GM21786 (cell line): Measurements from ENCODE around the gene SLC24A4.
"Not testable (repeated sequence)": the region's sequence is repeated elsewhere in the genome, so short reads cannot be mapped to it uniquely, and the experiment has no call there.

ENCODE experiments used
- ATAC-seq: cut with Tn5 transposase; IDR thresholded peaks from one replicate; pipeline ENCODE4 v1.9.1; 2021; ENCODE audit not compliant: unreplicated experiment

Gene SLC24A4

DNA sequence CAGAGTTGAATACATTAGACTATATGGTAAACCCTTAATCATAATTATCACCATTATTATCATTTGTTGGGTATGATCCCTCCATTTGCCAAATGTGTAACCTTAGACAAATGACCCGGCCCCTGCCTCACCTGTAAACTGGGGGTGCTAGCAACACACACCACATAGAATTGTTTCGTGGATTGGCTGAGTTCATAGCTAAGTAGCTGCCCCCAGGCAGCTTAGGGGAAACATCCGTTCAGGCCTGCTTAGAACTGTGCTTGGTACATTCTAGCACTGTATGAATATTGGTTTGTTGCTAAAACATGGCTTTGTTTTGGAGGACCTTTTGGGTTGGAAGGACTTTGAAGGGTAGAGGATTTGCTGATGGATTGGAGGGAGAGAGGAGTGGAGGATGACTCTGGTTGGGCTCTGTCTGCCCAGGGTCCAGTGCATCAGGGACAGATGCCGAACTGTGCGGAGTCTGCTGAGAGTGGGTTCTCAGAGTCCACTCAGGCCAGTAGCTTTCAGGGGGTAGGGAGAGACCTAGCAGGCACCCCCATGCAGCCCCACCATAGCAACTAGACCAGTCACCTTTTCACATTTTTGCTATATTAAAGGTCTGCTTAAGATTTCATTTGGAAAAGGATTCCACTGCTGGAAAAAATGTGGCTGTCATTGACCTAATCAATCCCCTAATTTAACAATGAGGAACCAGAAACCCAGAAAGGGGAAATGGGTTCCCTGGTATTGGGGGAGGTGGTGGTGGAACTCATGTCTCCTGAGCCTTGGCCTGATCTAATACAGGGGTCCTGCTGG lies 192.8 kb downstream of the SLC24A4 start:
- no peak for ATAC-seq

DNA sequence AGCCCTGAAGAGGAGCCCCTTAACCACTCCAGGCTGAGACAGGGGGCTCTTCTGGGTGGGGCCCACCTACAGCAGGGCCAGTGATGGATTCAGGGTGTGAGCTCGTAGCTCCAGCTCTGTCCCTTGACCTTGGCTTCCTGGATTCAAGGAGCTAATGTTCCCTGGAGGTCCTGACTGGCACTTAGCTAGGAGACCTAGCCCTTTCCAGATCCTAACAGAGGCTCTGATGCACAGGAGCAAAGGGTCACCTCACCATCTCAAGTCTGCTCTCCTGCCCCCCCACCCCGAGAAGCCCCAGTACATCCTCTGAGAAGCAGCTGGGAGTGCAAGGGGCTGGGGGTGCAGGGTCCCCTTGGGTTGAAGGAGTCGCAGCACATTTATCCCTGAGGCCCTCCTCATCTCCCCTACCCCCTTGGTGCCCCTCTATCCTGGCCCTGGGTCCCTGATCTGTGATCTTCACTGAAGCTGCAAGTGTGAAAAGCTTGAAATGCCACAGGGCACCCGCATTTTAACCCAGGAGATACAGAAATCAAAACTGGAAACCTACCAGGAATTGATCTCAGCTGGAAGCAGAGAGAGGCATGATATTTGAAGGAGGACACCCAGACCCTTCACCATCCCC lies 193.5 kb downstream of the SLC24A4 start:
- ATAC-seq, result no peak

DNA sequence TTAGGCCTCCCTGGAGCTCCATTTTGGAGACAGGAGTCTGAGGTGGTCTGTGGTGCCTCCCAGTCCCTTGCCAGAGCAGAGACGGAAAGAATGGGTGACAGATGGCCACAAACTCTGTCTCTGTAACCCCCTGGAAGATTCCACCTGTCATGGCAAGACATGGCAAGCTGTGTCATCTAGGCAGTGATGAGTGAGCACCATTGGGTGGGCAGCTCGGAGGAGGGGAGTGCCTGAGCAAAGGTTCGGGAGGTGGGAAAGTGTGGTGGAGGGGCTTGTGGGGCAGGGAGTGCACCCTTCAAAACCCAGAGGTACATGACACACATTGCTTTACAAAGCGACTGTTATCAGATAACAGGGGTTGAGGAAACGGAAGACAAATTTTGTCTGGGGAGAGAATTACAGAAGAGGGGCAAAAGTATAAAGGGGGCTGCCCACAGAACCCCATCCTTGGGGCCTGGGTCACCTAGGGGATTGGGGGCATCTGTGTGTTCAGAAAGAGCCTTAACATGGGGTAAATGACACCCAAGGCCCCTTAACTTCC lies 194.1 kb downstream of the SLC24A4 start:
- no peak for ATAC-seq

DNA sequence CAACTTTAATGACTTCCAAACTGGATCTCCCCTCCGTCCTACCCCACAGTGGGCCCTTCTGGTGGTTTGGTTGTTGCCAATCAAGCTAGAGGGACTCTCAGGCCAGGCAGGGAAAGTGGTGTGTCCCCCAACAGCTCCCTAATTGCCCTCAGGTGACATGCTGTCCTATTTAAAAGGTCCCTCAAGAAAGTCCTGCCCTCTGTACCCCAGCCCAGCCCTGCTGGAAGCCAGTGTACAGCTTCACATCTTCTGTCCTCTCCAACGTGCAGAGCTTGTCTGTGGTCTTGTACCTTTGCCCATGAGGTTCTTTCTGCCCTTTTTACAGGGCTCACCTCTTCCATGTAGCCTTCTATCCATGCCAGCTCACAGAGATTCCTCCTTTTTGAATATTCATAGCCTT lies 194.8 kb downstream of the SLC24A4 start:
- no peak for ATAC-seq

DNA sequence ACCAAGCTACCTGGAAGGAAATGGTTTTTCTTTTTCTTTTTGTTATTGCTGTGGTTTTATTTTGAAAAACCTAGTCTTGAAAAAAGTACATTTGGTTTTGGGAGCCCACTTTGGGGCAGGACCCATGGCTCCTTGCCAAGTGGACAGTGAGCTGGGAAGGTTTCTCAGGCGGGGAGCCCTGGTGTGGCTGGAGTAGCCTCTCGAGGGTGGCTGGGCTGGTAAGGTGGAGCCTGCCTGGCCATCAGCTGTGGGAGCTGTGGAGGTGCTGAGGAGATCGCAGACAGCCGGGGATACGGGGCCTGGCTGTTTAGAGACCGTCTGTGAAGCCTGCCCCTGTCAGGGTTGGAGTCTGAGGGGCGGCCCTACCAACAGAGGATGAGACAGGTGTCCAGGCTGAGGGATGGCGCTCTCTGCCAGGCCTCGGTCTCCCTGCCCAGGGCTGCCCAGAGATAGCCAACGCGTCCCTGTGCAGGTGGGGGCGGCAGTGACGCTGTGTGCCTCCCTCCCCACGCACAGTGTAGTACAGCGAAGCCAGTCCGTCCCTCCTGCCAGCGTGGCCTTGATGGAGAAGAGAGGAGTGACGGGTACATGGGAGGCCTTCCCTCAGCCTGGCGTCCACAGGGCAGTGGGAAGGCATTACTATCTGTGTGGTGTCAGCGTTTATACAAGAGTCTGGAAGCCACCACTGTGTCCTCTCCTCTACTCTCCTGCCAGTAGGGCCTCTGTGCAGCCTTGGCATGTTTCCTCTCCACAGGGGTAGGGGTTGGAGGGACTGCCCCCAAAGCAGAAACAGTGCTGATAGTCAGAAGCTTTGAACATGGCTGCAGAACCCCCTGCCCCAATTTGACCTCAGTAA lies 196.5 kb downstream of the SLC24A4 start:
- no peak for ATAC-seq

DNA sequence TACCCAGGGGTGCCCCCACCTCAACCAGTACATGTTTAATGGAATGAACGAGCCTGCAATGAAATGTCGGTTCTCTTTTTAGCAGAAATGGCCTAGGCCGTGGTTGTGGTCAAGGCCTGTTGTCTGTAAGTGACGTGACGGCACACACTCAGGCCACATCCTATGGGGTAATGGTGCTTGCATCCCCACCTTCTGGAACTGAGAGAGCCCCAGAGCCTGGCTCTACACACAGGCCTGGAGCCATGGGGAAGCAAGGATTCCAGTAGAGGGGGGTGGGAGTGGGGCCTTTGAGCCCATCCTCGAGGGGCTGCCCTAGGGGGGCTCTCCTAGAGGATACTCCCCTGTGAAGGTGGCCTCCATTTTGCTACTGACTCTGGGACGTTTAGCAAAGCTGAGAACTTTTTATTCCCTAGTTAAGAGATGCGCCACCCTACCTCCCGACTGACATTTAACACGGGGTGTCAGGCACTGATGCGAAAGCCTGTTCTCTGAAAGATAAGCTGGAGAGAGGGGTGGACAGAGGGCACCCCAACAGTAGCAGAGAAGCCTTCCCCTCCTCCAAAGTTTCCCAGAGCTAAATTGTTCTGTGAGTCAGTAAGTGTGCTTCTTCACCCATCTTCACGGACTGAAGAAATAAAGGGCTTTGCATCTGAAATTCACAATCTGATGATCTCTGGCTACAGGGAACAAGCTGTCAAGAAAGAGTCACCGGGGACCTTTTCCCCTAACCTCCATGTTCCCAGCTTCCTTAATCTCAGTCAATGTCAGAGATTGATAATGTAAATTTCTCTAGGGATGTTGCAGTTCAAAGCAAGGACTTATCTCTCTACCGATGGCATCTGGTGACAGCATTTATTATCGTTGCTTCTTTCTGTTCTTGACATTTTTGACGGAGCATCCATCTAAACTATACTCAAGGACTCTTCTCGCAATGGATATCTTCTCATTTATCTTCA lies 197.4 kb downstream of the SLC24A4 start:
- no peak for ATAC-seq

DNA sequence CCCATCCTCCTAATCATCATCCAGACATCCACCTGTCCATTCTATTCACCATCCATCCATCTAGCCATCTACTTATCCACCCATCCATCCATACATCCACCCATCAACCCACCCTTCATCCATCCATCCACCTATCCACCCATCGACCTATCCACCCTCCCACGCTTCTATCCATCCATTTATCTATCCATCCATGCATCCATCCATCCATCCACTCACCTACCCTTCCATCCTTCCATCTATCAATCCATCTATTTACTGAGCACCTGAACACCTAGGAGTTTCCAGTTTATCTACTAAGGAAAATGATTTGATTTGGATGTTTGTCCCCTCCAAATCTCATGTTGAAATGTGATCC lies 198.1 kb downstream of the SLC24A4 start:
- ATAC-seq, result no peak

DNA sequence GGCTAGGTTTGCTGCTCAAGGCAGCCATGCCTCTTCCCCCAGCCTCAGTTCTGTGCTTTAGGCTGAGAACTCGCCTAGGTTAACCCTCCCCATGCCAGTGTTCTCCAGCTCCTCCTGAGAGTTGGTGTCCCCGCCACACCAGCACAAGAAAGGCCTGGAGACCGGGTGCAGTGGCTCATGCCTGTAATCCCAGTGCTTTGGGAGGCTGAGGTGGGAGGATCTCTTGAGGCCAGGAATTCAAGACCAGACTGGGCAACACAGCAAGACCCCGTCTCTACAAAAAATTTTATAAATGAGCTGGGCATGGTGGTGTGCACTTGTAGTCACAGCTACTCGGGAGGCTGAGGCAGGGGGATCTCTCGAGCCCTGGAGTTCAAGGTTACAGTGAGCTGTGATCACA lies 200.8 kb downstream of the SLC24A4 start:
- ATAC-seq, result no peak

DNA sequence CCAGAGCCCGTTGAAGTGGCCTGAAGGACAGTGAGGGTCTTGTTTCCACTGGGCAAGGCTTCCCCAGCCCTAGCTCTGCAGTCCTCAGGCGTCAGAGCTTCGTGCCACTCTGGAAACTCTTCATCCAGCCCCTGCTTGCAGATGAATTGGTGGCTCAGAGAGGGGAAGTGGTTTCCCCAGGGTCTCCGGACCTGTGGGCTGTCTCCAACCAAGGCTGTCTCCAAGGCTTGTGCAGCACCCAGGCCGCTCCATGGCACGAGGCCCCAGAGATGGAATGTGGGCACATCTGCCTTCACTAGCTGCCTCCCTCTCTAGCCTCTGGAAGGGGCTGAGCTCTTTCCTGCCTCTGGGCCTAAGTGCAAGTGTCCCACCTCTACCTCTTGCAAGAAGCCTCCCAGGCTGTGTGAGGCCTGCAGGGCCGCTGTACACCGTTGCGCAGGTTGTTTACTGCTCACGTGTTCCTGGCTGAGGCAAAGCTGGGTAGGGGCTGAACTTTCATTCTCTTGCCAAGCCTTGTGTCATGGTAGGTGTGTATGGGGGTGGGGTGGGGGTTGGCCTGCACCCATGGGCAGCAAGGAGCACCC lies 201.7 kb downstream of the SLC24A4 start:
- ATAC-seq, result no peak

DNA sequence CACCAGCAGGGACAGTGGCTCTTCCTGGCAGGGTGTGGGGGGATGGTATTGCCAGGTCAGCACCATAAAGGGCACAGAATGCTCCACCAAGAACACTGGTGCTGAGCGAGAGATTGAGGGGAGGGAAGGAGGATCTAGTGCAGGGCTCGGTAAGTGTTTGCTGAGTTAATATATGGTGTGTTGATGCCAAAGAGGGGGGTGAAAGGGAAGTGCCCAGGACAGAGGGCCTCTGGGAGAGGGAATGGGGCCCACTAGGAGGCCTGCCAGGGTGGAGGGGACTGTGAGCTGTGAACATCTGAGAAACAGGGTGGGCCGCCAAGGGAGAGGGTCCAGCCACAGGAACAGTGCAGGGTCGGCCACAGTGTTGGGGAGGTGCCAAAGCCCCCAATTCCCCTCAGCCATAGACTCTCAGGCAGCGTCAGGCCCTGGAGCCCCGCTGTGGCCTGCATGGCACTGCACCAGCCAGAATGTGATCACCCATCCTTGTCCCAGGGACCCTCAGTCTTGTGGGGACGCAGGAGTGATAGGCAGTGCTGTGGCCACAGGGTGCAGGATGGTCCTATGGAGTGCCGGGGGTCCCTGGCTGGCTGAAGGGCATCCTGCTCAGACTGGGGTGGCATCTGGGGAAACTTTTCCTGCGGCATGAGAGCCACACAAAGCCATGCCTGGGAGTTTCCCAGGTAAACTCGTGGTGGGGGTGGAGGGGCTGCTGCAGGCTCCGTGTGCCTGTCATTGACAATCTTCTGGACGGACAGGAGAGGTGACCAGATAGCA lies 202.5 kb downstream of the SLC24A4 start:
- no peak for ATAC-seq

DNA sequence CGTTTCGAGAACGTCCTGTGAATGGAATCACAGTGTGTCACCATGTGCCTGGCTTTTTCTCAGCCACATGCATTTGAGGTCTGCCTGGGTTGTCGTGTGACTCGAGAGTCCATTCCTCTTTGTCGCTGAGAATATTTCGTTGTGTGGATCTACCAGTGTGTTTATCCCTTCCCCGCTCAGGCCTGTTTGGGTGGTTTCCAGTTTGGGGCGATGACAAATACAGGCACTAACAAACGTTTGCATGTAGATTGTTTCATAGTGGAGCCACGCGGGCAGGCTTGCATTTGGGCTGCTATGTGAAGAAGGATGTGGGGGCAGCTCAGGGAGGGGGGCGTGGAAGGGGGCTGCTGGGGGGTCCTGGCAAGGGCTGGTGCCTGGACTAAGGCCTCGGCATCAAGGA lies 204.8 kb downstream of the SLC24A4 start:
- no peak for ATAC-seq

DNA sequence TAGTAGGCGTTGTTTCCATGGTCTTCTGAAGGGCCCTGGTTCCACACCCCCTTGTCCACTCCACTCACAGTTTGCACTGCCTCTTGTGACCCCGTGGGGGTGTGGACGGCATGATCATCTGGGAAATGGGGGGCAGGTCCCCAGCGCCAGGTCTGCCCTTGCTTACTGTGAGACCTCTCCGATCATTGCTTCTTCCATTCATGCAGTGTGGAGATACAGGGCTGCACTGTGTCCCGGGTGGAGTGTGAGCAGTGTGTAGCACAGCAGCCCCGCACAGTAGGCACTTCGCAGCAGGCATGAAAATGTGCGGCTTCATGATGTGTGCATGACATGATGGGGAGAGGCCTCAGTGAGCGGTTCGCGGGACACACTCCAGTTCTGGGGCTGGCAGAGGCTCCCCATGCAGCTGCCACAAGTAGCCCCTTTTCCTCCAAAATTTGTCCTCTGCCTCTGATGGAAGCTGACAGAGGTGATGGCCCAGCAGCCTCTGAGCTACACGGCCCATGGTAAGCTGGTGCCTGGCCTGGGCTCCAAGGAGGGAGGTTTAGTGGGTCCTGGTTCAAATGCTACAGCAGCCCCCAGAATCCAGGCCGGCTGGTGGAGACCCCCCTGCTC lies 205.6 kb downstream of the SLC24A4 start:
- no peak for ATAC-seq

DNA sequence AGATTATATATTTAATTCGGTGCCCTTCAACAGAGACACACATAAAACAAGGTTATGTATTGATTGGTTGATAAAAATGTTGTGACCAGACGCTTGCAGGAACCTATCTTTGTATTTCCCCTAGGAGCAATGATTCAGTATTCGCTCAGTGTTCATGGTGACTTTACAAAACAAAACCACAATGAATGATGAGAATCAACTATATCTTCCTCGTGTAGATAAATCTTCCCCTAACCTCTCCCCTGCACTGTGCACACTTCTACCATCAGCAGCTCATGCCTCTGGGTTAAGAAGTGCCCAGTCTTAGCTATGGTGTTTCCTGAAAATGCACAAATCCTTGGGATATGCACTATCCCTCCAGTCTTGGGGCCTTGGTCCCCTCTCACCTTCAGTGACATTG lies 206.9 kb downstream of the SLC24A4 start:
- no peak for ATAC-seq

DNA sequence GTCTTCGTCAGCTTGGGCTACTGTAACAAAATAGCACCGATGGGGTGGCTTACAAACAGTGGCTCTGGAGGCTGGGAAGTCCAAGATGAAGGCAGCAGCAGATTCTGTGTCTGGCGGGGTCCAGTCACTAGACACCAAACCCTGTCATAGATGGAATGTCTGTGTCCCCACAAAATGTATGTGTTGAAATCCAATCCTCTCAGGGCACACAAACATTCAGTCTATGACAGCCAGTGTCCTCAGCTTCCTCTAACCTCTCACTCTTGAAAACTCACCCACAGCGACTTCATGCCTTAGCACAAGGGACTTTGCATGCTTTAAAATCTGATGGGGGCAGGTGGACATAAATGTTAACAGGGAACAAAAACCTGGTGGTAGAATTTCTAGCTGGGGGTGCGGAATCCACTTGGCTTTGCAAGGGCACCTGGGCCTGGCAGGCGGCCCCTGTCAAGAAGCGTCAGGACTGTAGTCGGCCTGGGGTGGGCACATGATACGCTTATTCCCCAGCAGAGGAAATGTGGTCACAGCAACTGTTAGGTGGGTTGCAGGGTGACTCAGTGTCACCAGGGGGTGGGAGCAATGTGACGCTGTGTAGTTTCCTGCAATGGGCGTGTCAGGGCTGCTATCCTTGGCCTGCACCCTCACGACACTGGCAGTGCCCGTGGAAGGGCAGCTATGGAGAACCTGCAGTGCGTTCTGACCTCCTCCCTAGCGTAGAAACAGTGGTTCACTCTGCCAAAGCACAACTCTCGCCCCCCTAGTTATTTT lies 208.3 kb downstream of the SLC24A4 start:
- ATAC-seq, result no peak

DNA sequence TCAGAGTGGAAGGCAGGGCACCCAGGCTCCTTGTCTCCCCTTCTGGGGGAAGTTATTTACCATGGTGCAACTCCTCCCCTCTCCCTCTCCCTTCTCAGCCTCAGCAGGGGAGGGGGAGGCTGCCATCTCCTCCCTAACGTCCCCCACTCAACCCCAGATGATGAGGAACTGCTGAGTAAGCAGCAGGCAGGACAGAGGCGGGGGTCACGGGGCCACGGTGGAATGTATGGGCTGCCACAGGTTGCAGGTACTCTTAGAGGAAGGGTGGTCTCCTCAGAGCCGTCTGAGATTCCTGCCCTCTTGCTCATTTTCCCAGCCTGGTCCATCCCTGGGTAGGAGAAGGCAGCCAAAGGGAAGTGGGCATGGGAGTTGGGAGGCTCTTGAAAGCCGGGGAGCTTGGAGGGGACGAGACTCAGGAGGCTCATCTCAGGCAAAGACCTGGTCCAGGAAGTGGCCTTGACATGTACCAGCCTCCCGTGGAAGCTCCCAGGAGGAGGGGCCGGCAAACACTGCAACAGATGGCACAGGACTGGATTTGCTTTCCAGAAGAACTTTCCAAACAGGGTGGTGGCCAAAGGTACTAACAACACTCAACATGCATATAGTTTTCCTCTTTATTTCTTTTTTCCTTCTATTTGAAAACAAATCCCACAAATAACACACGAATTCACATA lies 209.7 kb downstream of the SLC24A4 start:
- no peak for ATAC-seq

DNA sequence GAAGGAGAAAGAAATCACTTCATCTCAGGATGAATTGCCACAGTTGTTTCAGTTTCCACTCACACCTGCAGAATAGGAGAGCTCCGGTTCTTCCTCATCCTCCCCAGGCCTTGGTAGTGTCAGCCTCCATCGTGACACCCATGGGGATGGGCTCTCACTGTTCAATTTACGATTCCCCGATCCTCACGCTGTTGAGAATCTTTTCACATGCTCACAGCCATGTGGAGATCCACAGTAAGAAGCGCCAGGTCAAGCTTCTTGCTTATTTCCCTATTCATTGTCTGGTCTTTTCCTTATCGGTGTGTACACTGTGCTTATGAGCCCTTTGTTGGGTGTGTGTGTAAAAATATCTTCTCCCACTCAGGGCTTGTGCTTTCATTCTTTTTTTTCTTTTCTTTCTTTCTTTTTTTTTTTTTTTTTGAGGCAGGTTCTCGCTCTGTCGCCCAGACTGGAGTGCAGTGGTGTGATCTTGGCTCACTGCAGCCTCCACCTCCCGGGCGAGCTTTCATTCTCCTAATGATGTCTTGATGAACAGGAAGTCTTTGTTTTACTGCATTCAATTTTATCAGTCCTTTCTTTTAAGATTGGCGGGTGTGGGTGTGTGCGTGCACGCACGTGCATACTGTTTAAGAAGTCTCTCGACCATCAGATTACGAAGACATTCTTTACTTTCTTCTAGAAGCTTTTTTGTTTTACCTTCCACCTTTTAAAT lies 212.1 kb downstream of the SLC24A4 start:
- ATAC-seq, result no peak

DNA sequence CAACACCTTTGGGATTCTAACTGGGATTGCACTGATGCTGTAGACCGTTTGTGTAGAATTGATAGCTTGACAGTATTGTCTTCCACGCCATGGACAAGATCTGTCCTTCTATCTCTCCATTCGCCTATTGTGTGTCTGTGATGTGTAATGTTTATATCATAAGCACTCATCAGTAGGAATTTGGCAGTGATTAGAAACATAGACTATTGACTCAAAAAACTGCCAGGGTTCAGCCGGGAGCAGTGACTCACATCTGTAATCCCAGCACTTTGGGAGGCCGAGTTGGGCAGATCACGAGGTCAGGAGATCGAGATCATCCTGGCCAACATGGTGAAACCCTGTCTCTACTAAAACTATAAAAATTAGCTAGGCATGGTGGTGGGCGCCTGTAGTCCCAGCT lies 213.3 kb downstream of the SLC24A4 start:
- not testable (repeated sequence) for ATAC-seq
